Hepatocyte (in vitro differentiated cells): ENCODE measurements around the gene PBLD.

Source experiments
- EZH2 ChIP-seq: fragments of 200-600 bp; sonication (generic); IDR thresholded peaks from 2 replicates; pipeline ENCODE4 v1.6.1; 2016; ENCODE audit warnings: antibody characterized with exemption, mild to moderate bottlenecking, borderline replicate concordance
- EZH2phosphoT487 ChIP-seq: fragments of 200-600 bp; sonication (generic); IDR thresholded peaks from one replicate; pipeline ENCODE4 v1.6.1; 2018; ENCODE audit warnings: antibody characterized with exemption, mild to moderate bottlenecking, low read depth, moderate library complexity; ENCODE audit not compliant: unreplicated experiment, severe bottlenecking
- TF ChIP-seq, protein P1 (sequence below): fragments of 200-600 bp; sonication (generic); IDR thresholded peaks from 2 replicates; pipeline ENCODE4 v1.5.1; 2016; ENCODE audit warnings: antibody characterized with exemption, mild to moderate bottlenecking; ENCODE audit not compliant: poor library complexity

DNA sequence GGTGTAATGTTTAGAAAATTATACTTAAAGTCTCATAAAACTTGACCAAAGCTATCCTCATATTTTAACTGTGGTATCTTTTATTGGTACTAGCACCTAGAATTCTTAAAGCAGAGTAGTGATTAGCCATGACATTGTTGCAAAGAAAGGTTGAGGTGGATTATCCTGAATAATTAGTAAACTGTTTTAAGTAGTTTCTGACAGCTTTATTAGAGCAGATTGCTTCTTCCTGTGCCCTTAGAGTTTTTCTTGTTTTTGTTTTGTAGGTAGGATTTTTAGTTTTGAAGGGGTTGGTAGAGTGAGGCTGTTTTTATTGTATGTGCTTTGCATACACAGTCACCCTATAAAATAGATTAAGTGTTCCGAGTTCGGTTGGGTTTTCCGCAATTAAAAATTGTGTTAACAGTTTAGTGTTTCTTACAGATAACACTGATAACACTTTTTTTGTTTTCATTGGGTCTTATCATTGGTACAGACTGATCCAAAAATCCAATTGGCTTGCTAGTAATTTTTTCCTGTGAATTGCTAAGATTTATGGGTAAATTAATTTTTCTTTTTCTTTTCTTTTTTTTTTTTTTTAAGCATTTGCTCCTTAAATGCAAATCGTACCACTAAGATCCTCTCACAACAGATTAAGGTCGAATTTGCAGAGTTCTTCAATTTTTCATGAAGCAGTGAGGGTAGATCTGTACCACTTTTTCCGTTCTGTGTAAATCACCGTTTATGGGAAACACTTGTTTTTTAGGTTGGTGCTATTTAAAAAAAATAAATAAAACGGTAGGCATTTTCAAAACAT, 2.1 kb upstream of the PBLD start:
- no peak for TF ChIP-seq EZH2
- TF ChIP-seq, protein P1, sequence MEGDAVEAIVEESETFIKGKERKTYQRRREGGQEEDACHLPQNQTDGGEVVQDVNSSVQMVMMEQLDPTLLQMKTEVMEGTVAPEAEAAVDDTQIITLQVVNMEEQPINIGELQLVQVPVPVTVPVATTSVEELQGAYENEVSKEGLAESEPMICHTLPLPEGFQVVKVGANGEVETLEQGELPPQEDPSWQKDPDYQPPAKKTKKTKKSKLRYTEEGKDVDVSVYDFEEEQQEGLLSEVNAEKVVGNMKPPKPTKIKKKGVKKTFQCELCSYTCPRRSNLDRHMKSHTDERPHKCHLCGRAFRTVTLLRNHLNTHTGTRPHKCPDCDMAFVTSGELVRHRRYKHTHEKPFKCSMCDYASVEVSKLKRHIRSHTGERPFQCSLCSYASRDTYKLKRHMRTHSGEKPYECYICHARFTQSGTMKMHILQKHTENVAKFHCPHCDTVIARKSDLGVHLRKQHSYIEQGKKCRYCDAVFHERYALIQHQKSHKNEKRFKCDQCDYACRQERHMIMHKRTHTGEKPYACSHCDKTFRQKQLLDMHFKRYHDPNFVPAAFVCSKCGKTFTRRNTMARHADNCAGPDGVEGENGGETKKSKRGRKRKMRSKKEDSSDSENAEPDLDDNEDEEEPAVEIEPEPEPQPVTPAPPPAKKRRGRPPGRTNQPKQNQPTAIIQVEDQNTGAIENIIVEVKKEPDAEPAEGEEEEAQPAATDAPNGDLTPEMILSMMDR, result no peak
- TF ChIP-seq EZH2phosphoT487, result no peak
